GM12878 (cell line): ENCODE measurements around the gene OTOS. TPM values are rescaled to one million over a fixed set of nuclear protein-coding genes. Genes with fewer than 3 reads are reported as not detected.

Experiments used
- ATAC-seq: fragments of 200-7000 bp; cut with Tn5 transposase; 3 replicates; pipeline ENCODE4 v1.9.1; 2020; ENCODE audit warnings: mild to moderate bottlenecking, moderate library complexity
- BruUV-seq: library from RNA; stranded (reverse); fragments of 400-500 nt; replicated peaks from 2 replicates; lab custom pipeline; 2021; lab: Mats Ljungman, UMichigan
- CTCF ChIA-PET: fragments of 300-600 bp; sonication (Branson Sonifier 250); formaldehyde crosslinking; extraction: SDS; loops from one replicate; lab custom pipeline; 2021; ENCODE audit warnings: inconsistent platforms; lab: Yijun Ruan, JAX
- POLR2A ChIA-PET: fragments of 350-600 bp; formaldehyde crosslinking; extraction: SDS; loops from one replicate; lab custom pipeline; 2021; ENCODE audit warnings: inconsistent platforms; lab: Charles Lee
- RAD21 ChIA-PET: fragments of 300-600 bp; sonication (Branson Sonifier 250); formaldehyde crosslinking; loops from one replicate; lab custom pipeline; 2023; ENCODE audit warnings: antibody characterized with exemption; ENCODE audit not compliant: unreplicated experiment; lab: Charles Lee
- SMC1A ChIA-PET: fragments of 300-600 bp; sonication (Branson Sonifier 250); formaldehyde crosslinking; loops from one replicate; lab custom pipeline; 2023; ENCODE audit not compliant: unreplicated experiment, uncharacterized antibody; lab: Charles Lee
- DNase-seq: peaks from one replicate; pipeline ENCODE4 v3.0.0-alpha.2; 2011; ENCODE audit warnings: low read depth, low spot score
- FAIRE-seq: peaks from 3 replicates; lab custom pipeline; 2011; peaks lifted over from hg19 to GRCh38; lab: Jason Lieb, UNC
- H2AFZ ChIP-seq: 2 replicates; pipeline ENCODE4 v1.6.0; 2011; ENCODE audit warnings: low read depth, low read length, control low read depth; ENCODE audit not compliant: control insufficient read depth
- H3K27ac ChIP-seq: 2 replicates; pipeline ENCODE4 v1.5.1; 2011; ENCODE audit warnings: control low read depth; ENCODE audit not compliant: control insufficient read depth, insufficient read depth
- H3K27me3 ChIP-seq, 2 experiments: replicated peaks in 1 of 2; 2 replicates each; pipeline versions ENCODE4 v1.6.0 to v1.6.1; 2011; ENCODE audit warnings: low read length in 1 of 2; ENCODE audit not compliant: control insufficient read depth in 2 of 2, insufficient read depth in 2 of 2
- H3K36me3 ChIP-seq, 2 experiments: 2 replicates each; pipeline ENCODE4 v1.5.1; 2011; ENCODE audit warnings: low read length in 1 of 2; ENCODE audit not compliant: control insufficient read depth in 2 of 2, insufficient read depth in 2 of 2
- H3K4me1 ChIP-seq: 2 replicates; pipeline ENCODE4 v1.6.1; 2011; ENCODE audit warnings: mild to moderate bottlenecking, low read length, moderate library complexity, mixed read lengths; ENCODE audit not compliant: control insufficient read depth, insufficient read depth
- H3K4me2 ChIP-seq: 2 replicates; pipeline ENCODE4 v1.6.0; 2011; ENCODE audit warnings: control low read depth; ENCODE audit not compliant: control insufficient read depth, insufficient read depth
- H3K4me3 ChIP-seq: fragments of 200-600 bp; sonication (generic); 2 replicates; pipeline ENCODE4 v1.5.1; 2016
- H3K79me2 ChIP-seq: 2 replicates; pipeline ENCODE4 v1.6.0; 2011; ENCODE audit warnings: low read length; ENCODE audit not compliant: control insufficient read depth, insufficient read depth
- H3K9ac ChIP-seq: 2 replicates; pipeline ENCODE4 v1.8.0; 2011; ENCODE audit warnings: low read length, control low read depth, mixed read lengths; ENCODE audit not compliant: control insufficient read depth, insufficient read depth
- H3K9me3 ChIP-seq: replicated peaks from 3 replicates; pipeline ENCODE4 v1.5.1; 2011; ENCODE audit warnings: mild to moderate bottlenecking, low read length; ENCODE audit not compliant: control insufficient read depth, insufficient read depth
- H4K20me1 ChIP-seq: 2 replicates; pipeline ENCODE4 v1.6.0; 2011; ENCODE audit not compliant: control insufficient read depth, insufficient read depth
- BCL3 ChIP-seq: IDR thresholded peaks from 2 replicates; pipeline ENCODE4 v1.6.1; 2011; ENCODE audit warnings: borderline replicate concordance, low read depth, mild to moderate bottlenecking, moderate library complexity, low read length; ENCODE audit not compliant: insufficient read depth, poor library complexity, severe bottlenecking
- EZH2 ChIP-seq: IDR thresholded peaks from 2 replicates; pipeline ENCODE4 v1.6.1; 2012; ENCODE audit warnings: low read depth, mild to moderate bottlenecking, control low read depth, inconsistent platforms, low read length, borderline replicate concordance; ENCODE audit not compliant: control insufficient read depth
- IRF3 ChIP-seq: fragments of 450-650 bp; IDR thresholded peaks from 2 replicates; pipeline ENCODE4 v1.6.1; 2014; ENCODE audit warnings: mild to moderate bottlenecking
- MYB ChIP-seq: fragments of 150-350 bp; IDR thresholded peaks from 2 replicates; pipeline ENCODE4 v1.6.1; 2014; ENCODE audit warnings: mild to moderate bottlenecking, low read depth, low read length, borderline replicate concordance
- NBN ChIP-seq: fragments of 450-650 bp; IDR thresholded peaks from 2 replicates; pipeline ENCODE4 v1.6.1; 2016
- NFYB ChIP-seq: IDR thresholded peaks from 2 replicates; pipeline ENCODE4 v1.6.1; 2011; ENCODE audit warnings: low read depth, mild to moderate bottlenecking, low read length, improper control_type of control experiment, moderate library complexity; ENCODE audit not compliant: insufficient read depth
- NR2F1 ChIP-seq: fragments of 450-650 bp; conservative IDR thresholded peaks from 2 replicates; pipeline ENCODE4 v1.6.1; 2017; ENCODE audit warnings: mild to moderate bottlenecking
- RAD51 ChIP-seq: fragments of 450-650 bp; IDR thresholded peaks from 2 replicates; pipeline ENCODE4 v1.6.1; 2016; ENCODE audit warnings: moderate library complexity, mild to moderate bottlenecking, inconsistent platforms
- RBBP5 ChIP-seq: fragments of 200-600 bp; sonication (generic); conservative IDR thresholded peaks from 2 replicates; pipeline ENCODE4 v1.6.1; 2016
- ZBED1 ChIP-seq: IDR thresholded peaks from 2 replicates; pipeline ENCODE4 v1.6.1; 2016; ENCODE audit warnings: borderline replicate concordance
- whole genome bisulfite sequencing: methylation state at CpG from one replicate; pipeline ENCODE4 v1.1.6; 2016; ENCODE audit warnings: low lambda C conversion rate; ENCODE audit not compliant: insufficient replicate concordance, insufficient coverage; ENCODE audit errors: missing lambda C conversion rate; 5-methylcytosine and 5-hydroxymethylcytosine counted together
- in situ Hi-C: fragments of 300-500 bp; cut with MboI; formaldehyde crosslinking; loops from 9 replicates; pipeline ENCODE4 v1.14.3; 2018; ENCODE audit warnings: mixed read lengths
- intact Hi-C: fragments of 100-400 bp; cut with micrococcal nuclease; formaldehyde crosslinking; loops from one replicate; pipeline ENCODE4 v1.14.2; 2022; ENCODE audit not compliant: unreplicated experiment
- polyA plus RNA-seq, 11 experiments: library from polyadenylated mRNA; depleted of rRNA in 4 of 11; unstranded in 6 of 11; stranded (reverse) in 5 of 11; fragments of >200 nt; fragmentation: Nextera tagmentation in 4 of 11; fragmentation: Illumina TruSeq in 1 of 11; extraction: Ambion mirVana in 4 of 11; extraction: Trizol in 1 of 11; gene quantifications; 1 replicate in 1 of 11; 2 replicates in 10 of 11; pipeline versions ENCODE4 v1.2.1 to v1.2.3, GENCODE V29; 2011 to 2016; ENCODE audit warnings: inconsistent platforms in 2 of 11, missing spikeins in 2 of 11, low read depth in 1 of 11
- total RNA-seq, 4 experiments: library from RNA; depleted of rRNA in 3 of 4; stranded (reverse); fragments of >200 nt in 3 of 4; fragmentation: Illumina TruSeq in 1 of 4; extraction: Trizol in 1 of 4; gene quantifications; 2 replicates each; pipeline versions ENCODE4 v1.2.1 to v1.2.3, GENCODE V29; 2013 to 2021
- TF ChIP-seq, protein P1 (sequence below): IDR thresholded peaks from 2 replicates; pipeline ENCODE4 v1.6.1; 2012; ENCODE audit warnings: low read length, inconsistent platforms
- TF ChIP-seq, protein P2 (sequence below): fragments of 450-650 bp; formaldehyde crosslinking; IDR thresholded peaks from 2 replicates; pipeline ENCODE4 v1.5.0; 2022; ENCODE audit warnings: mild to moderate bottlenecking, missing genetic modification characterization
- TF ChIP-seq, protein P3 (sequence below): fragments of 450-650 bp; IDR thresholded peaks from 2 replicates; pipeline ENCODE4 v1.6.1; 2017; ENCODE audit warnings: borderline replicate concordance

OTOS gene
- total and polyA plus RNA-seq, 10 of the 15 experiments (the other 5 are each of a cell fraction or from before 2014, with no cell fraction given): not detected

DNA sequence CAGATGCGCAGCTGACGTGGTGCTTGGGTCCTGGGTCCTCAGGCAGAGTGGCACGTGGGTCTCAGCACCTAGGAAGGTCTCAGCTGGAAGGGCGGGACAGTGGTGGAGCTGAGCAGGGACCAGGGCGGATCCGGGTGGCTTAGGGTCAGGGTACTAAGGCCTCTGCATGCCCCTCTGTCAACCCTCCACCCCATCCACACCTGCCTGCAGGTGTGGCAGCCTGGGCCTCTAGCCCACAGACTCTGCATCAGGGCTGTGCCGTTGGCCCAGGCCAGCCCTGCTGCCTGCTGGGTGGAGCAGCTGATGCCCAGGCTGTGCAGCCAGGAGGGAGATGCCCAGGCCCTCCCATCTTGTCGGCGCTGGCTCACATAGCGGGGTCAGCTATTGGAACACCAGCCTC lies 24.6 kb upstream of the OTOS start (continued):
- TF ChIP-seq, protein P1, sequence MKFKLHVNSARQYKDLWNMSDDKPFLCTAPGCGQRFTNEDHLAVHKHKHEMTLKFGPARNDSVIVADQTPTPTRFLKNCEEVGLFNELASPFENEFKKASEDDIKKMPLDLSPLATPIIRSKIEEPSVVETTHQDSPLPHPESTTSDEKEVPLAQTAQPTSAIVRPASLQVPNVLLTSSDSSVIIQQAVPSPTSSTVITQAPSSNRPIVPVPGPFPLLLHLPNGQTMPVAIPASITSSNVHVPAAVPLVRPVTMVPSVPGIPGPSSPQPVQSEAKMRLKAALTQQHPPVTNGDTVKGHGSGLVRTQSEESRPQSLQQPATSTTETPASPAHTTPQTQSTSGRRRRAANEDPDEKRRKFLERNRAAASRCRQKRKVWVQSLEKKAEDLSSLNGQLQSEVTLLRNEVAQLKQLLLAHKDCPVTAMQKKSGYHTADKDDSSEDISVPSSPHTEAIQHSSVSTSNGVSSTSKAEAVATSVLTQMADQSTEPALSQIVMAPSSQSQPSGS: no peak
- TF ChIP-seq, all 136 proteins: peak for 0

- whole genome bisulfite sequencing: 35% methylated on average over 5 of the region's 5 CpGs
- ChIA-PET POLR2A (no interaction called here), RAD21 (no interaction called here), SMC1A (no interaction called here), CTCF (no interaction called here)
- Histone ChIP-seq H3K4me3 (no peak overlapping the region), H2AFZ (no peak overlapping the region), H3K4me2 (no peak overlapping the region), H4K20me1 (no peaks in the 10 kb centered on the region), H3K36me3 (no peaks in the 10 kb centered on the region), H3K27ac (no peak overlapping the region), H3K9me3 (no peaks in the 10 kb centered on the region; the same call in 2 of the 3 replicates), H3K27me3 (no peaks in the 10 kb centered on the region), H3K79me2 (no peaks in the 10 kb centered on the region), H3K9ac (no peak overlapping the region), H3K4me1 (no peaks in the 10 kb centered on the region)
- ATAC-seq (no peak), DNase-seq (no peak), FAIRE-seq (no peak)
- no TSS peak for BruUV-seq
- in situ Hi-C loops: no loop called here
- intact Hi-C loops: no loop called here
- TF ChIP-seq EZH2: no peak
- TF ChIP-seq, protein P2, sequence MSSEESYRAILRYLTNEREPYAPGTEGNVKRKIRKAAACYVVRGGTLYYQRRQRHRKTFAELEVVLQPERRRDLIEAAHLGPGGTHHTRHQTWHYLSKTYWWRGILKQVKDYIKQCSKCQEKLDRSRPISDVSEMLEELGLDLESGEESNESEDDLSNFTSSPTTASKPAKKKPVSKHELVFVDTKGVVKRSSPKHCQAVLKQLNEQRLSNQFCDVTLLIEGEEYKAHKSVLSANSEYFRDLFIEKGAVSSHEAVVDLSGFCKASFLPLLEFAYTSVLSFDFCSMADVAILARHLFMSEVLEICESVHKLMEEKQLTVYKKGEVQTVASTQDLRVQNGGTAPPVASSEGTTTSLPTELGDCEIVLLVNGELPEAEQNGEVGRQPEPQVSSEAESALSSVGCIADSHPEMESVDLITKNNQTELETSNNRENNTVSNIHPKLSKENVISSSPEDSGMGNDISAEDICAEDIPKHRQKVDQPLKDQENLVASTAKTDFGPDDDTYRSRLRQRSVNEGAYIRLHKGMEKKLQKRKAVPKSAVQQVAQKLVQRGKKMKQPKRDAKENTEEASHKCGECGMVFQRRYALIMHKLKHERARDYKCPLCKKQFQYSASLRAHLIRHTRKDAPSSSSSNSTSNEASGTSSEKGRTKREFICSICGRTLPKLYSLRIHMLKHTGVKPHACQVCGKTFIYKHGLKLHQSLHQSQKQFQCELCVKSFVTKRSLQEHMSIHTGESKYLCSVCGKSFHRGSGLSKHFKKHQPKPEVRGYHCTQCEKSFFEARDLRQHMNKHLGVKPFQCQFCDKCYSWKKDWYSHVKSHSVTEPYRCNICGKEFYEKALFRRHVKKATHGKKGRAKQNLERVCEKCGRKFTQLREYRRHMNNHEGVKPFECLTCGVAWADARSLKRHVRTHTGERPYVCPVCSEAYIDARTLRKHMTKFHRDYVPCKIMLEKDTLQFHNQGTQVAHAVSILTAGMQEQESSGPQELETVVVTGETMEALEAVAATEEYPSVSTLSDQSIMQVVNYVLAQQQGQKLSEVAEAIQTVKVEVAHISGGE (CRISPR knock-in tag): no peak
- TF ChIP-seq MYB: no peak
- TF ChIP-seq RAD51: no peak
- no peak for TF ChIP-seq ZBED1
- TF ChIP-seq NR2F1: no peak
- TF ChIP-seq NBN: no peak
- TF ChIP-seq NFYB: no peak
- no peak for TF ChIP-seq BCL3
- TF ChIP-seq IRF3: no peak
- TF ChIP-seq RBBP5: no peak
- TF ChIP-seq, protein P3, sequence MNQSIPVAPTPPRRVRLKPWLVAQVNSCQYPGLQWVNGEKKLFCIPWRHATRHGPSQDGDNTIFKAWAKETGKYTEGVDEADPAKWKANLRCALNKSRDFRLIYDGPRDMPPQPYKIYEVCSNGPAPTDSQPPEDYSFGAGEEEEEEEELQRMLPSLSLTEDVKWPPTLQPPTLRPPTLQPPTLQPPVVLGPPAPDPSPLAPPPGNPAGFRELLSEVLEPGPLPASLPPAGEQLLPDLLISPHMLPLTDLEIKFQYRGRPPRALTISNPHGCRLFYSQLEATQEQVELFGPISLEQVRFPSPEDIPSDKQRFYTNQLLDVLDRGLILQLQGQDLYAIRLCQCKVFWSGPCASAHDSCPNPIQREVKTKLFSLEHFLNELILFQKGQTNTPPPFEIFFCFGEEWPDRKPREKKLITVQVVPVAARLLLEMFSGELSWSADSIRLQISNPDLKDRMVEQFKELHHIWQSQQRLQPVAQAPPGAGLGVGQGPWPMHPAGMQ: no peak
Observed at GRCh38 chr2:240164586-240164985, 24.1 kb upstream of the OTOS start.
